GM12878 (cell line): ENCODE measurements around the gene PKLR. TPM values are rescaled to one million over a fixed set of nuclear protein-coding genes. Genes with fewer than 3 reads are reported as not detected.

Experiments
- ATAC-seq: fragments of 200-7000 bp; cut with Tn5 transposase; 3 replicates; pipeline ENCODE4 v1.9.1; 2020; ENCODE audit warnings: mild to moderate bottlenecking, moderate library complexity
- BruUV-seq: library from RNA; stranded (reverse); fragments of 400-500 nt; replicated peaks from 2 replicates; lab custom pipeline; 2021; lab: Mats Ljungman, UMichigan
- CTCF ChIA-PET: fragments of 300-600 bp; sonication (Branson Sonifier 250); formaldehyde crosslinking; extraction: SDS; loops from one replicate; lab custom pipeline; 2021; ENCODE audit warnings: inconsistent platforms; lab: Yijun Ruan, JAX
- POLR2A ChIA-PET: fragments of 350-600 bp; formaldehyde crosslinking; extraction: SDS; loops from one replicate; lab custom pipeline; 2021; ENCODE audit warnings: inconsistent platforms; lab: Charles Lee
- RAD21 ChIA-PET: fragments of 300-600 bp; sonication (Branson Sonifier 250); formaldehyde crosslinking; loops from one replicate; lab custom pipeline; 2023; ENCODE audit warnings: antibody characterized with exemption; ENCODE audit not compliant: unreplicated experiment; lab: Charles Lee
- SMC1A ChIA-PET: fragments of 300-600 bp; sonication (Branson Sonifier 250); formaldehyde crosslinking; loops from one replicate; lab custom pipeline; 2023; ENCODE audit not compliant: unreplicated experiment, uncharacterized antibody; lab: Charles Lee
- DNase-seq: peaks from one replicate; pipeline ENCODE4 v3.0.0-alpha.2; 2011; ENCODE audit warnings: low read depth, low spot score
- FAIRE-seq: peaks from 3 replicates; lab custom pipeline; 2011; peaks lifted over from hg19 to GRCh38; lab: Jason Lieb, UNC
- H2AFZ ChIP-seq: 2 replicates; pipeline ENCODE4 v1.6.0; 2011; ENCODE audit warnings: low read depth, low read length, control low read depth; ENCODE audit not compliant: control insufficient read depth
- H3K27ac ChIP-seq: 2 replicates; pipeline ENCODE4 v1.5.1; 2011; ENCODE audit warnings: control low read depth; ENCODE audit not compliant: control insufficient read depth, insufficient read depth
- H3K27me3 ChIP-seq, 2 experiments: replicated peaks in 1 of 2; 2 replicates each; pipeline versions ENCODE4 v1.6.0 to v1.6.1; 2011; ENCODE audit warnings: low read length in 1 of 2; ENCODE audit not compliant: control insufficient read depth in 2 of 2, insufficient read depth in 2 of 2
- H3K36me3 ChIP-seq, 2 experiments: 2 replicates each; pipeline ENCODE4 v1.5.1; 2011; ENCODE audit warnings: low read length in 1 of 2; ENCODE audit not compliant: control insufficient read depth in 2 of 2, insufficient read depth in 2 of 2
- H3K4me1 ChIP-seq: 2 replicates; pipeline ENCODE4 v1.6.1; 2011; ENCODE audit warnings: mild to moderate bottlenecking, low read length, moderate library complexity, mixed read lengths; ENCODE audit not compliant: control insufficient read depth, insufficient read depth
- H3K4me2 ChIP-seq: 2 replicates; pipeline ENCODE4 v1.6.0; 2011; ENCODE audit warnings: control low read depth; ENCODE audit not compliant: control insufficient read depth, insufficient read depth
- H3K4me3 ChIP-seq: fragments of 200-600 bp; sonication (generic); 2 replicates; pipeline ENCODE4 v1.5.1; 2016
- H3K79me2 ChIP-seq: 2 replicates; pipeline ENCODE4 v1.6.0; 2011; ENCODE audit warnings: low read length; ENCODE audit not compliant: control insufficient read depth, insufficient read depth
- H3K9ac ChIP-seq: 2 replicates; pipeline ENCODE4 v1.8.0; 2011; ENCODE audit warnings: low read length, control low read depth, mixed read lengths; ENCODE audit not compliant: control insufficient read depth, insufficient read depth
- H3K9me3 ChIP-seq: replicated peaks from 3 replicates; pipeline ENCODE4 v1.5.1; 2011; ENCODE audit warnings: mild to moderate bottlenecking, low read length; ENCODE audit not compliant: control insufficient read depth, insufficient read depth
- H4K20me1 ChIP-seq: 2 replicates; pipeline ENCODE4 v1.6.0; 2011; ENCODE audit not compliant: control insufficient read depth, insufficient read depth
- CBX5 ChIP-seq: sonication (generic); IDR thresholded peaks from 2 replicates; pipeline ENCODE4 v1.6.1; 2016; ENCODE audit warnings: low read depth, moderate library complexity, mild to moderate bottlenecking, inconsistent platforms
- FOXM1 ChIP-seq: IDR thresholded peaks from 2 replicates; pipeline ENCODE4 v1.6.1; 2012; ENCODE audit warnings: low read depth, mild to moderate bottlenecking, inconsistent platforms, low read length, moderate library complexity
- JUND ChIP-seq: IDR thresholded peaks from 2 replicates; pipeline ENCODE4 v1.6.1; 2012; ENCODE audit warnings: low read depth, mild to moderate bottlenecking, low read length, improper control_type of control experiment, moderate library complexity
- MEF2B ChIP-seq: fragments of 450-650 bp; IDR thresholded peaks from 2 replicates; pipeline ENCODE4 v1.6.1; 2018; ENCODE audit warnings: mild to moderate bottlenecking, moderate library complexity; ENCODE audit not compliant: partially characterized antibody, poor library complexity, severe bottlenecking
- NBN ChIP-seq: fragments of 450-650 bp; IDR thresholded peaks from 2 replicates; pipeline ENCODE4 v1.6.1; 2016
- PAX5 ChIP-seq: IDR thresholded peaks from 2 replicates; pipeline ENCODE4 v1.6.1; 2011; ENCODE audit warnings: low read depth, low read length, borderline replicate concordance
- PBX3 ChIP-seq: IDR thresholded peaks from 2 replicates; pipeline ENCODE4 v1.6.1; 2011; ENCODE audit warnings: mild to moderate bottlenecking, low read depth, low read length, moderate library complexity; ENCODE audit not compliant: insufficient replicate concordance
- POLR2AphosphoS2 ChIP-seq: IDR thresholded peaks from 2 replicates; pipeline ENCODE4 v1.6.1; 2011; ENCODE audit warnings: low read depth, mild to moderate bottlenecking, low read length, improper control_type of control experiment, moderate library complexity
- RAD21 ChIP-seq: IDR thresholded peaks from 2 replicates; pipeline ENCODE4 v1.6.1; 2011; ENCODE audit warnings: mild to moderate bottlenecking, low read depth, low read length, moderate library complexity; ENCODE audit not compliant: insufficient read depth
- SIX5 ChIP-seq: IDR thresholded peaks from 2 replicates; pipeline ENCODE4 v1.6.1; 2011; ENCODE audit warnings: mild to moderate bottlenecking, low read depth, low read length, moderate library complexity; ENCODE audit not compliant: severe bottlenecking
- SREBF1 ChIP-seq: IDR thresholded peaks from 2 replicates; pipeline ENCODE4 v1.6.1; 2012; ENCODE audit warnings: mild to moderate bottlenecking, low read length
- ZBTB40 ChIP-seq: fragments of 450-650 bp; IDR thresholded peaks from 2 replicates; pipeline ENCODE4 v1.6.1; 2016; ENCODE audit warnings: mild to moderate bottlenecking, moderate library complexity, borderline replicate concordance
- ZNF384 ChIP-seq: IDR thresholded peaks from 2 replicates; pipeline ENCODE4 v1.6.1; 2012; ENCODE audit warnings: low read depth, mild to moderate bottlenecking, low read length, improper control_type of control experiment, borderline replicate concordance
- WGBS: methylation state at CpG from one replicate; pipeline ENCODE4 v1.1.6; 2016; ENCODE audit warnings: low lambda C conversion rate; ENCODE audit not compliant: insufficient replicate concordance, insufficient coverage; ENCODE audit errors: missing lambda C conversion rate; 5-methylcytosine and 5-hydroxymethylcytosine counted together
- in situ Hi-C: fragments of 300-500 bp; cut with MboI; formaldehyde crosslinking; loops from 9 replicates; pipeline ENCODE4 v1.14.3; 2018; ENCODE audit warnings: mixed read lengths
- intact Hi-C: fragments of 100-400 bp; cut with micrococcal nuclease; formaldehyde crosslinking; loops from one replicate; pipeline ENCODE4 v1.14.2; 2022; ENCODE audit not compliant: unreplicated experiment
- polyA plus RNA-seq, 11 experiments: library from polyadenylated mRNA; depleted of rRNA in 4 of 11; unstranded in 6 of 11; stranded (reverse) in 5 of 11; fragments of >200 nt; fragmentation: Nextera tagmentation in 4 of 11; fragmentation: Illumina TruSeq in 1 of 11; extraction: Ambion mirVana in 4 of 11; extraction: Trizol in 1 of 11; gene quantifications; 1 replicate in 1 of 11; 2 replicates in 10 of 11; pipeline versions ENCODE4 v1.2.1 to v1.2.3, GENCODE V29; 2011 to 2016; ENCODE audit warnings: inconsistent platforms in 2 of 11, missing spikeins in 2 of 11, low read depth in 1 of 11
- total RNA-seq, 4 experiments: library from RNA; depleted of rRNA in 3 of 4; stranded (reverse); fragments of >200 nt in 3 of 4; fragmentation: Illumina TruSeq in 1 of 4; extraction: Trizol in 1 of 4; gene quantifications; 2 replicates each; pipeline versions ENCODE4 v1.2.1 to v1.2.3, GENCODE V29; 2013 to 2021
- TF ChIP-seq, protein P1 (sequence below): fragments of 450-650 bp; IDR thresholded peaks from 2 replicates; pipeline ENCODE4 v1.6.1; 2016; ENCODE audit warnings: mild to moderate bottlenecking
- TF ChIP-seq, protein P2 (sequence below): IDR thresholded peaks from 2 replicates; pipeline ENCODE4 v1.6.1; 2011; ENCODE audit warnings: low read depth, low read length, improper control_type of control experiment, borderline replicate concordance

The PKLR gene
- total and polyA plus RNA-seq, 10 of the 15 experiments (the other 5 are each of a cell fraction or from before 2014, with no cell fraction given), result 0.04 to 0.15 (median 0.08) TPM; not detected in 7

DNA sequence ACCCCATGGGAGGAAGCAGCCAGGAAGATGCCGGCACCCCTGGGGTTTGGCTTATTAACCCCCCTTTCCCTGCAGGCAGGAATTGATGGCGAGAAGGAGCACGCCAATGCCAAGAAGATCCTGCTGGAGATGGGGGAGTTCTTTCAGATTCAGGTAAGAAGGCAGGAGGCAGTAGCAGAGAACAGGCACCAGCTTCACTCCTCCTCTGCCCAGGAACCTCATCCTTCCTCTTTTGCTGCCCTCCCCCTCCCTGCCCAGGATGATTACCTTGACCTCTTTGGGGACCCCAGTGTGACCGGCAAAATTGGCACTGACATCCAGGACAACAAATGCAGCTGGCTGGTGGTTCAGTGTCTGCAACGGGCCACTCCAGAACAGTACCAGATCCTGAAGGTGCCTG is 18.3 kb upstream of the PKLR start (continued):
- TF ChIP-seq PBX3, result no peak
- no peak for TF ChIP-seq FOXM1
- TF ChIP-seq POLR2AphosphoS2, result no peak
- TF ChIP-seq NBN, result no peak

GRCh38 chr1:155318082-155318481 is 16.8 kb upstream of the PKLR start:
- FAIRE-seq, result no peak
- Histone ChIP-seq H4K20me1 (no peaks in the 10 kb centered on the region), H3K27me3 (no peaks in the 10 kb centered on the region), H3K4me1 (peaks cover 7% of the 10 kb centered on the region), H3K9ac (no peak overlapping the region), H3K36me3 (peaks cover 7 to 38% of the 10 kb centered on the region in 2 experiments), H3K27ac (no peak overlapping the region), H3K79me2 (peaks cover 4% of the 10 kb centered on the region), H2AFZ (no peak overlapping the region), H3K4me3 (no peak overlapping the region), H3K4me2 (no peak overlapping the region), H3K9me3 (no peaks in the 10 kb centered on the region)
- ChIA-PET RAD21 (interaction anchor here (1.4 kb wide), 1 partner anchor 67 kb away, joined by 8 read pairs; no protein-coding TSS in a partner anchor), CTCF (interaction anchor here (1.6 to 3.4 kb wide), 2 partner anchors 14 to 67 kb away, joined by 5 to 27 read pairs; no protein-coding TSS in a partner anchor), POLR2A (interaction anchor here (1.2 to 1.6 kb wide), 2 partner anchors 10 to 42 kb away, joined by 3 to 8 read pairs; partner anchors contain the start of gene FDPS), SMC1A (interaction anchor here (0.6 to 1.5 kb wide), 4 partner anchors 10 to 70 kb away, joined by 4 to 5 read pairs (median 4); partner anchors contain the start of gene FDPS)
- BruUV-seq, result no TSS peak
- 95% methylated on average over 9 of the region's 9 CpGs for WGBS
- DNase-seq, result no peak
- TF ChIP-seq CBX5, result no peak
- TF ChIP-seq MEF2B, result no peak
- TF ChIP-seq SIX5, result no peak
- no peak for TF ChIP-seq SREBF1
- no peak for TF ChIP-seq RAD21
- TF ChIP-seq, protein P1, sequence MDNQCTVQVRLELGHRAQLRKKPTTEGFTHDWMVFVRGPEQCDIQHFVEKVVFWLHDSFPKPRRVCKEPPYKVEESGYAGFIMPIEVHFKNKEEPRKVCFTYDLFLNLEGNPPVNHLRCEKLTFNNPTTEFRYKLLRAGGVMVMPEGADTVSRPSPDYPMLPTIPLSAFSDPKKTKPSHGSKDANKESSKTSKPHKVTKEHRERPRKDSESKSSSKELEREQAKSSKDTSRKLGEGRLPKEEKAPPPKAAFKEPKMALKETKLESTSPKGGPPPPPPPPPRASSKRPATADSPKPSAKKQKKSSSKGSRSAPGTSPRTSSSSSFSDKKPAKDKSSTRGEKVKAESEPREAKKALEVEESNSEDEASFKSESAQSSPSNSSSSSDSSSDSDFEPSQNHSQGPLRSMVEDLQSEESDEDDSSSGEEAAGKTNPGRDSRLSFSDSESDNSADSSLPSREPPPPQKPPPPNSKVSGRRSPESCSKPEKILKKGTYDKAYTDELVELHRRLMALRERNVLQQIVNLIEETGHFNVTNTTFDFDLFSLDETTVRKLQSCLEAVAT, result no peak
- no peak for TF ChIP-seq ZBTB40
- no peak for TF ChIP-seq JUND
- no peak for TF ChIP-seq ZNF384
- TF ChIP-seq PAX5, result no peak
- TF ChIP-seq, protein P2, sequence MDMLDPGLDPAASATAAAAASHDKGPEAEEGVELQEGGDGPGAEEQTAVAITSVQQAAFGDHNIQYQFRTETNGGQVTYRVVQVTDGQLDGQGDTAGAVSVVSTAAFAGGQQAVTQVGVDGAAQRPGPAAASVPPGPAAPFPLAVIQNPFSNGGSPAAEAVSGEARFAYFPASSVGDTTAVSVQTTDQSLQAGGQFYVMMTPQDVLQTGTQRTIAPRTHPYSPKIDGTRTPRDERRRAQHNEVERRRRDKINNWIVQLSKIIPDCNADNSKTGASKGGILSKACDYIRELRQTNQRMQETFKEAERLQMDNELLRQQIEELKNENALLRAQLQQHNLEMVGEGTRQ, result no peak
- in situ Hi-C loops, result no loop called here
- intact Hi-C loops, result no loop called here
- no peak for ATAC-seq
